Measurements from ENCODE around the gene VTA1. TPM values are rescaled to one million over a fixed set of nuclear protein-coding genes. Genes with fewer than 3 reads are reported as not detected.
A peak's percentile ranks its signal among the peaks of the same experiment; 100 is the strongest.
"Not testable (repeated sequence)": the region's sequence is repeated elsewhere in the genome, so short reads cannot be mapped to it uniquely, and the experiment has no call there.

Gene VTA1
- total RNA-seq, 1 experiment from 2014 or later, result 71.1 TPM

DNA sequence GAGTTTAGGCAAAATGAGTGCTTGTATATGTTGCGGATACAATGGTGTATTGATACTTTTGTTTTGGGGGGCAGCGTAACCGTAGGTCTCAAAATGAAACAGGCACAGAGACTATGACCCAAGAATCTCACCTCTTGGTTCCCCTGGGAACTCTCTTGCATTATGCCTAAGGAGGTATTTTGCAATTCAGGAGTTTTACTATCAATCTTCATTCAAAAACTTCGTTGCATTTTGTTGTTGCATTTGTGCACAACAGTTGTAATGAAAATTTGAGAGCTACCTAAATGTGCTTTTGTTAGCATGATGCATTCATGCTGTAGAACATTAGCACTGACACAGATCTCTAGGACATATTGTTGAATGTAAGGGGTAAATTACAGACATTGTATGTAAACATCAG, 18.2 kb downstream of the VTA1 start:
- in situ Hi-C loops (cut with HindIII; ENCODE audit: low sequenced_read_pairs), result no loop called here
- no peak for DNase-seq (ENCODE audit: low spot score)

GRCh38 chr6:142167071-142167470, 20.0 kb downstream of the VTA1 start:
- in situ Hi-C loops (cut with HindIII; ENCODE audit: low sequenced_read_pairs), result no loop called here
- DNase-seq (ENCODE audit: low spot score), result no peak

GRCh38 chr6:142167486-142167885, 20.4 kb downstream of the VTA1 start:
- DNase-seq (ENCODE audit: low spot score), result no peak
- in situ Hi-C loops (cut with HindIII; ENCODE audit: low sequenced_read_pairs), result no loop called here

DNA sequence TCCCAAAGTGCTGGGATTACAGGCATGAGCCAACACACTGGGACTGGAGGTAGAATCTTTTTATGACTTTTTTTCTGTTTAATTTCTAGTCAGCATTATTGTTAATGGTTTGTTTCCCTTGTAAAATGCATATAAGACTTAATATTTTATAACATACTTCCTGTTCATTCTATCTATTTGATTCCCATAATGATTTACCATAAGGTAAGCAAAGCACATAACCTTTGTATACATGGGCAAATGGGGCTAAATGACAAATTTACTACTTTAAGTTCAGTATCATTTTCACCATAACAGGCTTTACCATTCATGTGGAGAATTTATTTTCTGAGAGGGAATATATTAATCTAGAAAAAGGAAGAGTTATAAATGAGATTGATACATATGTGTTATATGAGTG, 24.3 kb downstream of the VTA1 start:
- in situ Hi-C loops (cut with HindIII; ENCODE audit: low sequenced_read_pairs), result no loop called here

DNA sequence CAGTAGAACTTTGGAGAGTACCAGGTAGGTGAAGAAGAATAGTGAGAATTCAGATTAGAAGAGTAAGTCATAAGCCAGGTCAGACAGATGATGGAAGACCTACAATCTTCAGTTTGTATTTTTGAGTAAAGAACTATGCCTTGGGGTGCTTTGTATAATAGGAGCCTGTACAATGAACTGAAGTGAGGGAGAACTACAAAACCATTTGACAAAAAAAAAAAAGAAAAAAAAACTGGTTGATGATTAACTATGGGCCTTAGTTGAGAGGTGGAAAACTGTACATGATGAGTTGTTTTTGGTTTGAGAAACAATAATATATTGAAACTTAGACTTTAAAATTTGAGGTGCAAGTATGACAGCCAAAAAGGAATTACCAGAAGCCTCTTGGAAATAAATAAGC, 25.7 kb downstream of the VTA1 start:
- no peak for DNase-seq (ENCODE audit: low spot score)
- in situ Hi-C loops (cut with HindIII; ENCODE audit: low sequenced_read_pairs), result no loop called here

More for the DNA sequence above, 24.3 kb downstream of the VTA1 start:
- DNase-seq (ENCODE audit: low spot score), result no peak

GRCh38 chr6:142173980-142174379, 26.9 kb downstream of the VTA1 start:
- in situ Hi-C loops (cut with HindIII; ENCODE audit: low sequenced_read_pairs), result no loop called here
- no peak for DNase-seq (ENCODE audit: low spot score)

GRCh38 chr6:142174703-142175102, 27.6 kb downstream of the VTA1 start:
- DNase-seq (ENCODE audit: low spot score), result no peak
- in situ Hi-C loops (cut with HindIII; ENCODE audit: low sequenced_read_pairs), result no loop called here

DNA sequence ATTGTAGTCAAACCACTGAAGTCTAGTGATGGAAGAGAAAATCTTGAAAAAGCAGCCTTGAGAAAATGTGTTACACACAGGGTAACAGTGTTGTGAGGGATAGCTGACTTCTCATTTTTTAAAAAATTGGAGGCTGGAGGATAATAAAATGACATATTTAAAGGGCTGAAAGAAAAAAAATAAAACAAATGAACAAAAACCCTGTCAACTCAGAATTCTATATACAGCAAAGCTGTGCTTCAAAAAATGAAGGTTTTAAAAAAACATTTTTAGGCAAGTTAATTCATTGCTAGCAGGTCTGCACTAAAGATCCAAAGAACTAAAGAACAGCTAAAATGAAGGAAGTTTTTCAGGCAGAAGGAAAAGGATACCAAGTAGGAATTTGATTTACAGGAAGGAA, 31.1 kb downstream of the VTA1 start:
- in situ Hi-C loops (cut with HindIII; ENCODE audit: low sequenced_read_pairs), result no loop called here
- DNase-seq (ENCODE audit: low spot score), result no peak

- in situ Hi-C loops (cut with HindIII; ENCODE audit: low sequenced_read_pairs), result no loop called here
These were observed 34.9 kb downstream of the VTA1 start for GRCh38 chr6:142182004-142182403.

GRCh38 chr6:142183351-142183750, 36.3 kb downstream of the VTA1 start:
- DNase-seq (ENCODE audit: low spot score), result no peak
- in situ Hi-C loops (cut with HindIII; ENCODE audit: low sequenced_read_pairs), result no loop called here

More at GRCh38 chr6:142182004-142182403, 34.9 kb downstream of the VTA1 start:
- DNase-seq (ENCODE audit: low spot score), result no peak

DNA sequence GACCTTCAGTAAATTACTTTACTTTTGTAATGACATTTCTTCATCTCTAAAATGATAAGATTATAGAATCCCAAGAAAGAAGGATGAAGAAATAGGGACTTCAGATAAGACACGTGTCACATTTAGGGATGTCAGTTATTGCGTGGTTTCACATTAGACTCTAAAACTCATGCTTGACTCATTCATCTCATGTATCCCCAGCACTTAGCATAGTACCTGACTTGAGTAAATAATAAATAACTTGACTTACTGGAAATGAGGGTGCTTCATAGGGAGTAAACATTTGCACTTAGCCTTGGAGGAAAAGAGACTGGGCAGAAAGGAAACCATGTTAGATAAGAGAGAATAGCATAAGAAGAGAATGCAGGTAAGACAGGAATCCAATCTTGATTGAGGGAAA, 37.2 kb downstream of the VTA1 start:
- in situ Hi-C loops (cut with HindIII; ENCODE audit: low sequenced_read_pairs), result no loop called here
- DNase-seq (ENCODE audit: low spot score), result no peak

DNA sequence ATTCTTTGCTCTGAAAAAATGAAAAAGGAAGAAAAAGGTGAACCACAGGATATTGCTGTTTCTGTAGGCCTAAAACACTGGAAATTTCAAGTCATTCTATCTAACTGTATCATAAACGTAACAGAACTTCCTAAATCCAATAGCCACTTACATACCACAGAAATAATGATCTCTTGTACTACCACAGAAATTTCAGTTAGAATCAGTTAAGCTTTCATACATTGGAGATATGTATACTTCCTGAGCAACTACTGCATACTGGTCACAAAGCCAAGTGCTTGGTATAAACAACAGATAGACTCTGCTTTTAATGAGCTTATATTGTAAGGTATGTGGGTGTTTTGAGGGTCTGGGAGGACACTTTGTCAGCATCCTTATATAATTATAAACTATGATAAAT, 38.6 kb downstream of the VTA1 start:
- in situ Hi-C loops (cut with HindIII; ENCODE audit: low sequenced_read_pairs), result no loop called here
- no peak for DNase-seq (ENCODE audit: low spot score)

- no peak for DNase-seq (ENCODE audit: low spot score)
- in situ Hi-C loops (cut with HindIII; ENCODE audit: low sequenced_read_pairs), result no loop called here
These were observed 40.1 kb downstream of the VTA1 start for GRCh38 chr6:142187209-142187608.

- DNase-seq (ENCODE audit: low spot score); in situ Hi-C loops (cut with HindIII; ENCODE audit: low sequenced_read_pairs): not testable (repeated sequence)
These were observed 41.3 kb downstream of the VTA1 start for GRCh38 chr6:142188341-142188740.

DNA sequence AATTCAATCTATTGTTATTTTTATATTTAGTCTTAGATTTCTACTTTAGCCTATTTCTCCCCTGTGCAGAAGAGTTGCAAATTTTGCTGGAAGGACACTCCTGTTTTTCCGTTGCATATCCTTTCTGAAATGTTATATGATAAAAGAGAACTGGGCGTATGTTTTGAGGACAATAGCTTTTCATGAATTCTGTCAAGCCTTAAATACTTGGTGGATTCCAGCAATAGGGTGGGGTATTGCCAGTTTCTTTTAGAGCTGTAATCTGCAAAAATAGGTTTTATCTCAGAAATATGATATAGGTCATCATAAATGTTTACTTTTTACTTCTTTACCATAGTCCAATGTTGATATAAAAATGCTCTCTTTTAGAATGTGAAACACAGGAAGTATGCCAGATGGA, 42.0 kb downstream of the VTA1 start:
- DNase-seq (ENCODE audit: low spot score), result no peak
- in situ Hi-C loops (cut with HindIII; ENCODE audit: low sequenced_read_pairs), result no loop called here

DNA sequence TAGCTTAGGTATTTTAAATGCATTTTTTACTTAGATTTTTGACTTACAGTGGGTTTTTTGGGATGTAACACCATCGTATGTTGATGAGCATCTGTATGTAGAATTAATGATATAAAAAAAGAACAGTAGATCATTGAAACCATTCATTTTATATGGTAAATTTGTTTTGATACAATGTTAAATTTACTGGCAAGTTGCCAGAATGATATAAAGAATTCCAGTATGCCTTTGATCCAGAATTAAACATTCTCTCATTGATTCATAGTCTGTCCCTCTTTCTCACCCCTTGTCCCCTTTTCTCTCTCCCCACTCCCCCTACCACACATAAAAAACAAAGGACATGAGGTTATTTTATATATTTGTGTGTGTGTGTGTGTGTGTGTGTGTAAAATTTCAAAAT, 45.3 kb downstream of the VTA1 start:
- no peak for DNase-seq (ENCODE audit: low spot score)

GRCh38 chr6:142193621-142194020, 46.6 kb downstream of the VTA1 start:
- in situ Hi-C loops (cut with HindIII; ENCODE audit: low sequenced_read_pairs), result no loop called here
- no peak for DNase-seq (ENCODE audit: low spot score)

More for the DNA sequence above, 45.3 kb downstream of the VTA1 start:
- in situ Hi-C loops (cut with HindIII; ENCODE audit: low sequenced_read_pairs), result no loop called here

- in situ Hi-C loops (cut with HindIII; ENCODE audit: low sequenced_read_pairs), result no loop called here
- no peak for DNase-seq (ENCODE audit: low spot score)
These were observed 48.9 kb downstream of the VTA1 start for GRCh38 chr6:142195862-142196541.

DNA sequence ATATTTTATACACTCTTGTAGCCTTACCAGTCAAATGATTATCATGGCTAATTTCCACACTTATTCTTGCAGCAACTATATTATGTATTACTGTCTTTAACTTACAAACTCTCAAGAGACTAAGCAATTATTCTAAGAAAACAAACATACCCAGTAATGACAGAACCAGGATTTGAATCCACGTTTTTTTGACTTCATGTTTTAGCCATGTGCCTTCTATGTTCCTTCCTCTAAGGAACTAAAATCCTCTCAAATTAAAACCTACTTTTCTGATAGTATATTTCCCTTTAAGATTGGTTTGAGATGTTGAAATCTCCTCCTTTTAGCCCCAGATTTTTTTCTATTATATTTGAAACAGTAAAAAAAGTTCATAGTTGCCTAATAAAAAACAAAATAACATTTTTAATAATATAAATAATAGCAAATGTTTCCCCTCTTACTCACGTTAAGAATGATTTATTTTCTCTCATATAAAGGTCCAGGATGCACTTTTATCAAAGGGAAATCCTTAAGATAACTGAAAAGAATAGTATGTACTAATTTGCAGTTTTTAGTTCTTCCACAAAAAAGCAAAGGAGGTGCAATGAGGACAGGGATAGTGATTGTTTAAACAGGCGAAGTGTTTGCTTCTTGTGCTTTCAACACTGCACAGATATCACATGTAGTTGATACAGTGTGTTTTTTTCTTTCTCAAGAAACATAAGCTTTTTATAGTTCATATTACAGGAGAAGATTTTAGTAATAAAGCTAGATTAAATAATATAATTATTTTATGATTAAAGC, 54.0 kb downstream of the VTA1 start:
- in situ Hi-C loops (cut with HindIII; ENCODE audit: low sequenced_read_pairs), result no loop called here
- no peak for DNase-seq (ENCODE audit: low spot score)

GRCh38 chr6:142207265-142207877, 60.3 kb downstream of the VTA1 start:
- DNase-seq (ENCODE audit: low spot score), result peak; percentile 22
- in situ Hi-C loops (cut with HindIII; ENCODE audit: low sequenced_read_pairs), result no loop called here
